Endothelial cell of umbilical vein (primary cell): ENCODE data around the gene MEIOB.

ENCODE experiments used
- EZH2 ChIP-seq: IDR thresholded peaks from 2 replicates; pipeline ENCODE4 v1.6.1; 2012; ENCODE audit warnings: borderline replicate concordance, low read depth, mild to moderate bottlenecking, moderate library complexity, low read length, inconsistent platforms; ENCODE audit not compliant: severe bottlenecking
- JUN ChIP-seq: IDR thresholded peaks from 2 replicates; pipeline ENCODE4 v1.6.1; 2011; ENCODE audit warnings: borderline replicate concordance, low read depth; ENCODE audit not compliant: insufficient read length, insufficient read depth
- POLR2A ChIP-seq: IDR thresholded peaks from 2 replicates; pipeline ENCODE4 v1.6.1; 2012; ENCODE audit warnings: low read depth, mild to moderate bottlenecking, control low read depth, low read length
- POLR2AphosphoS5 ChIP-seq: IDR thresholded peaks from 2 replicates; pipeline ENCODE4 v1.6.1; 2012; ENCODE audit warnings: low read depth, mild to moderate bottlenecking, control low read depth, low read length, moderate library complexity; ENCODE audit not compliant: insufficient read depth
- TF ChIP-seq, protein P1 (sequence below), 2 donors: IDR thresholded peaks; 1 replicate in 1 of 2; 2 replicates in 1 of 2; pipeline ENCODE4 v1.5.1; 2011; ENCODE audit warnings: low read length in 2 of 2, mild to moderate bottlenecking in 2 of 2, moderate library complexity in 2 of 2, control low read depth in 1 of 2, inconsistent platforms in 1 of 2, low read depth in 1 of 2; ENCODE audit not compliant: insufficient read depth in 1 of 2; ENCODE audit errors: extremely low read depth in 1 of 2

- no peak for TF ChIP-seq POLR2AphosphoS5
- TF ChIP-seq POLR2A, result no peak
- TF ChIP-seq, protein P1, sequence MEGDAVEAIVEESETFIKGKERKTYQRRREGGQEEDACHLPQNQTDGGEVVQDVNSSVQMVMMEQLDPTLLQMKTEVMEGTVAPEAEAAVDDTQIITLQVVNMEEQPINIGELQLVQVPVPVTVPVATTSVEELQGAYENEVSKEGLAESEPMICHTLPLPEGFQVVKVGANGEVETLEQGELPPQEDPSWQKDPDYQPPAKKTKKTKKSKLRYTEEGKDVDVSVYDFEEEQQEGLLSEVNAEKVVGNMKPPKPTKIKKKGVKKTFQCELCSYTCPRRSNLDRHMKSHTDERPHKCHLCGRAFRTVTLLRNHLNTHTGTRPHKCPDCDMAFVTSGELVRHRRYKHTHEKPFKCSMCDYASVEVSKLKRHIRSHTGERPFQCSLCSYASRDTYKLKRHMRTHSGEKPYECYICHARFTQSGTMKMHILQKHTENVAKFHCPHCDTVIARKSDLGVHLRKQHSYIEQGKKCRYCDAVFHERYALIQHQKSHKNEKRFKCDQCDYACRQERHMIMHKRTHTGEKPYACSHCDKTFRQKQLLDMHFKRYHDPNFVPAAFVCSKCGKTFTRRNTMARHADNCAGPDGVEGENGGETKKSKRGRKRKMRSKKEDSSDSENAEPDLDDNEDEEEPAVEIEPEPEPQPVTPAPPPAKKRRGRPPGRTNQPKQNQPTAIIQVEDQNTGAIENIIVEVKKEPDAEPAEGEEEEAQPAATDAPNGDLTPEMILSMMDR (IDR thresholded peaks at IDR 0.05; ENCODE audit: extremely low read depth in 1 of 2, insufficient read depth in 1 of 2, low read depth in 1 of 2, low read length in 2 of 2), result no peak
- no peak for TF ChIP-seq EZH2
- no peak for TF ChIP-seq JUN
Measured at GRCh38 chr16:1809281-1809801, 62.6 kb downstream of the MEIOB start.
